Measurements from ENCODE around the gene BPIFB2. TPM values are rescaled to one million over a fixed set of nuclear protein-coding genes. Genes with fewer than 3 reads are reported as not detected.
A peak's percentile ranks its signal among the peaks of the same experiment; 100 is the strongest.
"Not testable (repeated sequence)": the region's sequence is repeated elsewhere in the genome, so short reads cannot be mapped to it uniquely, and the experiment has no call there.

BPIFB2 gene, protein sequence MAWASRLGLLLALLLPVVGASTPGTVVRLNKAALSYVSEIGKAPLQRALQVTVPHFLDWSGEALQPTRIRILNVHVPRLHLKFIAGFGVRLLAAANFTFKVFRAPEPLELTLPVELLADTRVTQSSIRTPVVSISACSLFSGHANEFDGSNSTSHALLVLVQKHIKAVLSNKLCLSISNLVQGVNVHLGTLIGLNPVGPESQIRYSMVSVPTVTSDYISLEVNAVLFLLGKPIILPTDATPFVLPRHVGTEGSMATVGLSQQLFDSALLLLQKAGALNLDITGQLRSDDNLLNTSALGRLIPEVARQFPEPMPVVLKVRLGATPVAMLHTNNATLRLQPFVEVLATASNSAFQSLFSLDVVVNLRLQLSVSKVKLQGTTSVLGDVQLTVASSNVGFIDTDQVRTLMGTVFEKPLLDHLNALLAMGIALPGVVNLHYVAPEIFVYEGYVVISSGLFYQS
- not detected for total RNA-seq

DNA sequence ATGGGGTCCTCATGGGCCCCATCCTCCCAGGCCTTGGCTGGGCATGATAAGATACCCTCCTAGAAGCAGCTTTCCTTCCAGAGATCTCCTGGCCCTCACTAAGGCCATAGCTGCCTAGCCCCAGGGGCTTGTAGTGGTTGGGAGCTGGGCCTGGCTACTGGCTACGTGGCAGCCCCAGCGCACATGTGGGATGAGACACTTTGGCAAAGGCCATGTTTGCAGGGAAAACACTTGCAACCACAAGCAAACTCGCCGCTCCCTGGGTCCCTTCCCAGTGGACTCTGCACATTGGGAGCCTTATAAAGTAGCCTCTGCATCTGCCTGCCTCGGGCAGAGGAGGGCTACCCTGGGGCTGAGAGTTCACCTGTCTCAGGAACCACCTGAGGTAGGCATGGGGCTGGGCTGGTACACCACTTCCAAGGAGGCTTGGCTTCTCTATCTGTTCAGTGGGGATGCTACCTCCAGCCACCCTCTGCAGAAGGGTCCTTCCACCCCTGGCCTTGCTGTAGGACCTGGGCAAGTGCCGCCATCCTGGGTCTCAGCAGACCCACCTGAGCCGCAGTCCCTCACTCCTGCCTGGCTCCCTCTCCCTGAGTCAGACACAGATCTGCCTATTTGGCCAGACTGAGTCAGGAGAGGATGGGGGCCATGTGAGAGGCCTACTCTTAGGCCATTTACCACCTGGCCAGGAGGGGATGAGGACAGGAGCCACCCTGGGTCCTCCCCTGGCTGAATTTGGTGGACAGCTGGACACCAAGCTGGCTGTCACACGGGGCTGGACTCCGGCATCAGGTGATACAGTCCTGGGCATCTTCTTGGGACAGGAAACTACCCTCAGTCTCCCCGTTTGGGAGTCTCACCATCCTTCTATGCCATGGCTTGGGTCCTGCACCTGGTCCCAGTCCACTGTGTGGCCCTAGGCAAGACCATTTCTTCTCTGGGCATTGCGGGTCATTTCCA lies at the start of gene BPIFB2:
Gene BPIFB2 (plus strand): TSS at position 329 of the 960 bp plus-strand sequence. CDS start 871 bp downstream, outside the sequence.
- Mint-ChIP-seq H3K27ac (no peak within 1 kb of the TSS), H3K36me3 (ENCODE audit: low read depth) (no peaks in the 10 kb centered on the region), H3K9me3 (peaks cover 4% of the 10 kb centered on the region), H3K4me1 (no peaks in the 10 kb centered on the region), H3K27me3 (no peaks in the 10 kb centered on the region), H3K4me3 (no peak within 1 kb of the TSS)
- CTCF ChIA-PET: interaction anchor here (0.9 to 5.0 kb wide), 3 partner anchors 8 to 106 kb away, joined by 3 to 41 read pairs (median 6); no protein-coding TSS in a partner anchor
- POLR2A ChIA-PET: no interaction called here
- DNase-seq: no peak

- Mint-ChIP-seq H3K4me1 (no peaks in the 10 kb centered on the region), H3K27me3 (peaks cover 3% of the 10 kb centered on the region), H3K27ac (no peak overlapping the region), H3K9me3 (peaks cover 16% of the 10 kb centered on the region), H3K4me3 (no peak overlapping the region), H3K36me3 (ENCODE audit: low read depth) (peaks cover 15% of the 10 kb centered on the region)
- POLR2A ChIA-PET: interaction anchor here (1.0 to 1.6 kb wide), 2 partner anchors 9 to 13 kb away, joined by 3 to 4 read pairs; no protein-coding TSS in a partner anchor
- no peak for DNase-seq
- CTCF ChIA-PET: no interaction called here
Observed at GRCh38 chr20:32958574-32958973, 48.9 kb upstream of the BPIFB2 start.

DNA sequence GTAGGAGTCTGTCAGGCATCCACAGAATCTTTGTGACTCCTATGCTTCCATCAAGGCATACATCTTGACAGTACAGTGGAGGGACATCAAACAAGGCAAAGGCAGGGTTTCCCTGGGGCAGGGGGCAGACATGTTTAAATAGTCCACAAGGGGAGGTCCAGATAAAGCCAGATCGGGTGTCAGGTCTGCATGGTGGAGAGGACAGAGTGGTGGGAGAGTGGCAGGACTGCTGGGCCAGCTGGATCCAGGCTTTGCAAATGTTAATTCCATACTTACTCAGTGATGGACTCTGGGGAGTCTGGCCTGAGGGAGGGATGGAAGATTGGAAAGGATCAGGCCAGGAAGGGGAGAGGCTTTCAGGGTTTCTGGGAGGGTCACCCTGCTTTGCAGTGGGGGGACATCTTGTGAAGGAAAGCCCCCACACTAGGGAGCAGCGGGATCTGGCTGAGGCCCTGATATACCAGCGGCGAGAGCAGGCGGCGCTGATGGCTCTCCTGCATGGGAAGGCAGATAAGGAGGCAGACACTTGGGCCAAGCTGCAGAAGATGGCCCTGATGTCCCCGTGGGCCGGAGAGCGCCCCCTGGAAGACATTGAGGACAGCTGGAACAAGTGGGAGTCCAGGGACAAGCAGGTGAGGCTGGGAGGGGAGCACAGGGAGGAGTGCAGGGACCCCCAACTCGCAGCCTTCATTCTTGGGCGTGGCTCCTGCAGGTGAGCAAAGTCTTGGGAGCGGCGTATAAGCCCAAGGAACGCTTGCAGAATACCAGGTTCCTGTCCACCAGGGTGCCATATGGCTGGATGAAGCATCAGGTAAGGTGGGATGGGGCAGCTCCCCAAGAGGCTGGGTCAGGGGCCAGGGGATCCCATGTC lies 47.9 kb upstream of the BPIFB2 start:
- H3K27ac Mint-ChIP-seq: no peak overlapping the region
- CTCF ChIA-PET: no interaction called here
- peaks cover 14% of the 10 kb centered on the region for H3K9me3 Mint-ChIP-seq
- H3K4me1 Mint-ChIP-seq: no peaks in the 10 kb centered on the region
- H3K27me3 Mint-ChIP-seq: peaks cover 3% of the 10 kb centered on the region
- POLR2A ChIA-PET: no interaction called here
- no peak overlapping the region for H3K4me3 Mint-ChIP-seq
- H3K36me3 Mint-ChIP-seq (ENCODE audit: low read depth): peaks cover 15% of the 10 kb centered on the region
- DNase-seq: no peak

DNA sequence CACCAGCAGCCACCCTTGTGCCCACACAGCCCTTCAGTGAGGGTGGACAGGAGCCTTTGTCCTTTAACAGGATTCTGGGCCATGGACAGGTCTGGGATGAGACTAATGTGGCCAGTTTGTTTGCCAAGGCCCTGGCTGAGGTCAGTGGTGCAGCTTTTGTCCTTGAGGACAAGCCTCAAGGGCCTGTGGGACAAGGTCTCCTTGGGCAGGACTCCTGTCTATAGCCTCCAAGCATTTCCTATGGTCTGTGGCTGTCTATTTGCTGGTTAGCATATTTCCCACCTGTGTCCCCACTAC lies 47.3 kb upstream of the BPIFB2 start:
- H3K4me3 Mint-ChIP-seq: no peak overlapping the region
- no peak overlapping the region for H3K27ac Mint-ChIP-seq
- peaks cover 15% of the 10 kb centered on the region for H3K36me3 Mint-ChIP-seq (ENCODE audit: low read depth)
- peaks cover 3% of the 10 kb centered on the region for H3K27me3 Mint-ChIP-seq
- DNase-seq: peak; percentile 8
- H3K9me3 Mint-ChIP-seq: peaks cover 14% of the 10 kb centered on the region
- peaks cover 2% of the 10 kb centered on the region for H3K4me1 Mint-ChIP-seq
- ChIA-PET CTCF (no interaction called here), POLR2A (no interaction called here)

DNA sequence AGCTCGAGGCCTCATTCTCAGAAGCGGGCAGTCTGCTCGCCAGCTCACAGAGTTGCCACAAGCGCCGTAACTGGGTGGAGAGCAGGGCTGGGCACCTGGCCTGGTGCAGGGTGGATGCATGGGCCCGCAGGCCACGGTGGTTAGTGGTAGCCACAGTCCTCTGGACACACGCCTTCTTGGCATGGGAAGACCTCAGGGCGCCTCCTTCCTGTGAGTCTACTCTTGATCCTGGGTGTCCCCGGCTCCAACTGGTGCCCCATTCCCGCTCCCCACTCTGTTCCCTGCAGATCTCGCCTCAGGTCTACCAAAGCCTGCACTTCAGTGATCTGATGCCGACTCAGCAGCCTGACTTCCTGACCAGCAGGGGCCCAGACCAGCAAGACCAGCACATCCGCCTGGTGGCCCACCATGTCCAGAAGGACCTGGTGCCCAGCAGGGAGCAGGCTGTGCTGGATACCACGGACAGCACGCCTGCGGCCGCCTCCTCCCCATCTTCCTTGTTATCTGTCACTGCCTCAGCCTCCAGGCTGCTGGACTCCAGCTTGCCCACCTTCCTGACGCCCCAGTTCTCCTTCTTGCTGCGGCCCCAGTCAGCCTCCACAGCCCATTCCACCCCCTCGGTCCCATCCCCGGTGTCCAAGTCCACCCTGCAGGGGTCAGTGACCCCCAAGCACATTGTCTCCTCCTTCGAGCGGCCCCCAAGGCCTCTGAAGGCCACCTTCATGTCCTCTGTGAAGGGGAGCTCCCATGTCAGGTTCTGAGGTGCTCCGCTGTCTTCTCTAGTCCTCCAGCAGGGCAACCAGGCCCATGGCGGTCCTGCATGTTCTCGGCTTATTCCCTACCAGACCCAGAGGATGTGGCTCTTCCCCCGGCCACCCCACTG lies 46.4 kb upstream of the BPIFB2 start:
- POLR2A ChIA-PET: no interaction called here
- Mint-ChIP-seq H3K36me3 (ENCODE audit: low read depth) (peaks cover 15% of the 10 kb centered on the region), H3K9me3 (peaks cover 14% of the 10 kb centered on the region)

DNA sequence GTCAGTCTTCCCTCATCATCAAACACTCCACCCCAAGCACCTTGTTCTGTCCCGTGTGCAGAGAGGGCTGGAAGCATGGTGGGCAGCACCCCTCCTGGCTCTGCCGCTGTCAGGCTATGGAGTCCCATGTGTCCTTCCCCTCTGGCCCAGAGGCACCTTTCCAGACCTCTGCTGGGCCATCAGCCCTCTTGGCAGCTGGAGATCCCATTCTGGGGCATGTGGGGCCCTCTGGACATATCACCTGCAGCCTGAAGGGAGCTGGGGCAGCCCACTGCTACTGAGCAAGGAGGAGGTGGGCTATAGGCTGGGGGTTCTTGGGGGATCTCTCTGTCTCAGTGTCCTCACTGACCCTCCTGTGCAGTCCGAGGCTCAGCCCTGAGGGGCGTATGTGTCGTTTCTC lies 45.5 kb upstream of the BPIFB2 start:
- Mint-ChIP-seq H3K9me3 (peaks cover 10% of the 10 kb centered on the region), H3K36me3 (ENCODE audit: low read depth) (peaks cover 10% of the 10 kb centered on the region), H3K27ac (no peak overlapping the region), H3K4me1 (peaks cover 20% of the 10 kb centered on the region), H3K27me3 (peaks cover 2% of the 10 kb centered on the region), H3K4me3 (no peak overlapping the region)
- peak; percentile 13 for DNase-seq
- POLR2A ChIA-PET: no interaction called here
- CTCF ChIA-PET: interaction anchor here (0.7 kb wide), 1 partner anchor 19 kb away, joined by 3 read pairs; no protein-coding TSS in a partner anchor

More for the DNA sequence above, 46.4 kb upstream of the BPIFB2 start:
- Mint-ChIP-seq H3K27ac (no peak overlapping the region), H3K4me1 (peaks cover 11% of the 10 kb centered on the region), H3K27me3 (peaks cover 3% of the 10 kb centered on the region), H3K4me3 (no peak overlapping the region)
- CTCF ChIA-PET: no interaction called here
- peak; percentile 12 for DNase-seq

DNA sequence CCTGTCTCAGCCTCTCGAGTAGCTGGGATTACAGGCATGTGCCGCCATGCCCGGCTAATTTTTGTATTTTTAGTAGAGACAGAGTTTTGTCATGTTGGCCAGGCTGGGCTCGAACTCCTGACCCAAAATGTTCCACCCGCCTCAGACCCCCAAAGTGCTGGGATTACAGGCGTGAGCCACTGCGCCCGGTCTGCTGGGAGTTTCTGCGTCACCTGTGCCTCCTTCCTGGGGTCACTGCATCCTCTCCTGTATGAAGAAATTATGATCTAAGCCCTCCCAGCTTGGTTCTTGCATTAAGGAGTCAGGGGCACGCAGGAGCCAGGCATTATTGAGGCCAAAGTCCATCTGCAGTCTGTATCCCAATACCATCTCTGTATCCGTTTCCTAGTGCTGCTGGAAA lies 44.9 kb upstream of the BPIFB2 start:
- peaks cover 26% of the 10 kb centered on the region for H3K4me1 Mint-ChIP-seq
- CTCF ChIA-PET: interaction anchor here (0.7 to 0.8 kb wide), 2 partner anchors 9 to 19 kb away, joined by 3 to 4 read pairs; no protein-coding TSS in a partner anchor
- H3K27ac Mint-ChIP-seq: not testable (repeated sequence)

GRCh38 chr20:32963176-32963575 lies 44.3 kb upstream of the BPIFB2 start:
- ChIA-PET CTCF (interaction anchor here (0.8 kb wide), 1 partner anchor 9 kb away, joined by 4 read pairs; no protein-coding TSS in a partner anchor), POLR2A (interaction anchor here (1.1 kb wide), 1 partner anchor 9 kb away, joined by 3 read pairs; no protein-coding TSS in a partner anchor)
- H3K4me1 Mint-ChIP-seq: peaks cover 32% of the 10 kb centered on the region
- no peaks in the 10 kb centered on the region for H3K27me3 Mint-ChIP-seq
- DNase-seq: peak; percentile 12
- H3K27ac Mint-ChIP-seq: no peak overlapping the region
- H3K4me3 Mint-ChIP-seq: no peak overlapping the region
- H3K9me3 Mint-ChIP-seq: peaks cover 1% of the 10 kb centered on the region
- peaks cover 1% of the 10 kb centered on the region for H3K36me3 Mint-ChIP-seq (ENCODE audit: low read depth)

More for the DNA sequence above, 44.9 kb upstream of the BPIFB2 start:
- POLR2A ChIA-PET; H3K36me3 Mint-ChIP-seq (ENCODE audit: low read depth); H3K9me3 Mint-ChIP-seq; H3K27me3 Mint-ChIP-seq; H3K4me3 Mint-ChIP-seq: not testable (repeated sequence)
- DNase-seq: peak; percentile 12

DNA sequence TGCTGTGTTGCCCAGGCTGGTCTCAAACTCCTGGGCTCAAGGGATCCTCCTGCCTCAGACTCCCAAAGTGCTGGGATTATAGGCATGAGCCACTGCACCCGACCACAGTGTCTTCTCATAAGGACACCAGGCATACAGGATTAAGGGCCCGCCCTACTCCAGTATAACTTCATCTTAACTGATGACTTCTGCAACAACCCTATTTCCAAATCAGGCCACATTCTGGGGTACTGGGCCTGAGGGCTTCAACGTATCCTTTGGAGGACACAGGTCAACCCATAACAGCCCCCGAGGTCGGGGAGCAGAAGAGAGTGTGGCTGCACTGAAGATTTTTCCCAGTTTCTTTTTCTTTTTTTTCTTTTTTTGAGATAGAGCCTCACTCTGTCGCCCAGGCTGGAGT lies 42.9 kb upstream of the BPIFB2 start:
- no peaks in the 10 kb centered on the region for H3K9me3 Mint-ChIP-seq
- no peak overlapping the region for H3K4me3 Mint-ChIP-seq
- H3K36me3 Mint-ChIP-seq (ENCODE audit: low read depth): no peaks in the 10 kb centered on the region
- ChIA-PET POLR2A (interaction anchor here (4.9 kb wide), 1 partner anchor 19 kb away, joined by 21 read pairs; no protein-coding TSS in a partner anchor), CTCF (no interaction called here)
- peak; percentile 14 for DNase-seq
- no peaks in the 10 kb centered on the region for H3K27me3 Mint-ChIP-seq
- H3K4me1 Mint-ChIP-seq: peaks cover 46% of the 10 kb centered on the region
- H3K27ac Mint-ChIP-seq: no peak overlapping the region

DNA sequence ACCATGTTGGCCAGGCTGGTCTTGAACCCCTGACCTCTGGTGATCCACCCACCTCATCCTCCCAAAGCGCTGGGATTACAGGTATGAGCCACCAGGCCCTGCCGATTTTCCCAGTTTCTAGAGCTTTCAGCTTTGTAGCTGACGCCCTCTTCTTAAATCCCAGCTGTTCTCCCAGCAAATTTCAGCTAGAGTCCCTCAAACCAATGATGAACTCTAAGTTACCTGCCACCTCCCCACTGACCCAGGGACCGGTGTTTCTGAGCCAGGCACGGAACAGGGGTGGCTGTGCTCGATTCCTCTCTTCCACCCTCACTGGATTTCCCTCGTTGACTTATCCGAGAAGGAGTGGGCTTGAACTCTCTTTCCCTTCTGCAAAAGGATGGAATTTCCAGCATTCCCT lies 42.4 kb upstream of the BPIFB2 start:
- peak; percentile 13 for DNase-seq
- Mint-ChIP-seq H3K4me1 (peaks cover 51% of the 10 kb centered on the region), H3K4me3 (no peak overlapping the region), H3K36me3 (ENCODE audit: low read depth) (no peaks in the 10 kb centered on the region), H3K27ac (no peak overlapping the region), H3K27me3 (no peaks in the 10 kb centered on the region), H3K9me3 (no peaks in the 10 kb centered on the region)
- ChIA-PET POLR2A (interaction anchor here (3.4 to 4.9 kb wide), 2 partner anchors 12 to 20 kb away, joined by 21 to 26 read pairs; no protein-coding TSS in a partner anchor), CTCF (interaction anchor here (0.7 kb wide), 1 partner anchor 20 kb away, joined by 5 read pairs; no protein-coding TSS in a partner anchor)

DNA sequence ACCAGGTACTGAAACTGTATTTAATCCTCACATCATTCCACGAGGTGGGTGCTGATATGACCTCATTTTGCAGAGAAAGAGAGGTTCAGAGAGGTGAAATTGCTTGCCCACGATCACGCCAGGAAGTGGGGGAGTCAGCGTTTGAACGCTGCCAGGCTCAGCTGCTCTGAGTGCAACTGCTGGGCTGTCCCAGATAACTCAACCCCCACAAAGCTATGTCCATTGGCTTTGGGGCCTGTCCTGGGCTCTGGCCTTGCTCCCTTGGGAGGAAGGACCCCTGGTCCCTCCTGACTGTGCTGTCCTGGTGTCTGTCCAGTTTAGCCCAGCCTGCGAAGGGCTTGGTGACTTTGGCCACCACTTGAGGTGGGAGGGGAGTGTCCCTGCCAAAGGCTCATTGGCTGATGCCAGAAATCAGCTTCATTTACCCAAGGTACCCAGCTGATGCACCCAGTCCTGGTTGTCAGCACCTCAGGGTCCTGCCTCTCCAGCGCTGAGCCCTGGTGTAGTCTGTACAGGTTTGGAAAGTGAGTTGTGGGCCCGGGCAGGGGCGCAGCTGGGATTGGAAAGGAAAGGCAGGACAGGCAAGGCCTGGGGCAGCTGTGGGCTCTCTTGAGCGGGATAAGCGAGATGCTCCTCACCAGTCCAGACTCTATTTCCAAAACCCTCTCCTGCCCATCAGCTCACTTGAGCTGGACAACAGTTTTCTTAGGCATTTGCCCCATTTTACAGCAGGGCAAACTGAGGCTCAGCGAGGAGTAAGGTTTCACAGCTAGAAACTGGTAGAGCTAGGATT lies 41.7 kb upstream of the BPIFB2 start:
- H3K4me1 Mint-ChIP-seq: peaks cover 56% of the 10 kb centered on the region
- POLR2A ChIA-PET: interaction anchor here (3.4 to 4.9 kb wide), 2 partner anchors 11 to 20 kb away, joined by 21 to 26 read pairs; no protein-coding TSS in a partner anchor
- peak; percentile 43 for DNase-seq

More for the DNA sequence above, 41.7 kb upstream of the BPIFB2 start:
- peak overlapping the region; percentile 31 for H3K27ac Mint-ChIP-seq
- no peaks in the 10 kb centered on the region for H3K36me3 Mint-ChIP-seq (ENCODE audit: low read depth)
- no peaks in the 10 kb centered on the region for H3K27me3 Mint-ChIP-seq
- H3K4me3 Mint-ChIP-seq: no peak overlapping the region
- CTCF ChIA-PET: interaction anchor here (0.7 to 2.7 kb wide), 3 partner anchors 20 to 39 kb away, joined by 5 to 18 read pairs (median 12); partner anchors contain the start of gene SUN5
- H3K9me3 Mint-ChIP-seq: no peaks in the 10 kb centered on the region

Measured in activated CD4-positive, alpha-beta memory T cell treated with anti-CD3 and anti-CD28 coated beads, Interleukin-2, amount 10 ng/mL, durations not matched to agents 7 days and 5 days (primary cell).